Neural cell (in vitro differentiated cells): ENCODE results near the gene RNF215. TPM values are rescaled to one million over a fixed set of nuclear protein-coding genes. Genes with fewer than 3 reads are reported as not detected.

Source experiments
- H2AFZ ChIP-seq: fragments of 200-600, 300-800 bp; sonication (generic), shearing (Covaris generic); 2 replicates; pipeline ENCODE4 v1.6.0; 2014; ENCODE audit warnings: low read depth, mild to moderate bottlenecking, antibody characterized with exemption, low read length, moderate library complexity
- H3F3A ChIP-seq: fragments of 200-600 bp; shearing (Covaris generic); 2 replicates; pipeline ENCODE4 v1.6.1; 2016; ENCODE audit warnings: mild to moderate bottlenecking, moderate library complexity, mixed read lengths, antibody characterized with exemption, low read length; ENCODE audit not compliant: insufficient read depth, poor library complexity, severe bottlenecking
- H3K27ac ChIP-seq: fragments of 200-600, 300-800 bp; sonication (generic), shearing (Covaris generic); 2 replicates; pipeline ENCODE4 v1.5.1; 2014; ENCODE audit warnings: mild to moderate bottlenecking, low read length, moderate library complexity
- H3K27me3 ChIP-seq: fragments of 300-800, 200-600 bp; sonication (generic), shearing (Covaris generic); 2 replicates; pipeline ENCODE4 v1.6.0; 2014; ENCODE audit warnings: mild to moderate bottlenecking, low read depth, low read length, moderate library complexity; ENCODE audit not compliant: insufficient read depth
- H3K36me3 ChIP-seq: fragments of 300-800, 200-600 bp; sonication (generic), shearing (Covaris generic); 2 replicates; pipeline ENCODE4 v1.5.1; 2014; ENCODE audit warnings: mild to moderate bottlenecking, antibody characterized with exemption, low read length, moderate library complexity; ENCODE audit not compliant: insufficient read depth
- H3K4me2 ChIP-seq: fragments of 300-800, 200-600 bp; sonication (generic), shearing (Covaris generic); 2 replicates; pipeline ENCODE4 v1.6.0; 2014; ENCODE audit warnings: mild to moderate bottlenecking, low read length
- H3K4me3 ChIP-seq: fragments of 300-800, 200-600 bp; sonication (generic), shearing (Covaris generic); 2 replicates; pipeline ENCODE4 v1.5.1; 2014; ENCODE audit warnings: mild to moderate bottlenecking, low read length, moderate library complexity
- H3K79me2 ChIP-seq: fragments of 200-600 bp; shearing (Covaris generic); replicated peaks from 2 replicates; pipeline ENCODE4 v1.6.0; 2014; ENCODE audit warnings: mild to moderate bottlenecking, low read length, moderate library complexity; ENCODE audit not compliant: insufficient read depth
- H3K9ac ChIP-seq: fragments of 300-800, 200-600 bp; sonication (generic), shearing (Covaris generic); 2 replicates; pipeline ENCODE4 v1.6.1; 2016; ENCODE audit warnings: mild to moderate bottlenecking, low read length, mixed read lengths
- H3K9me2 ChIP-seq: fragments of 200-600 bp; shearing (Covaris generic); 2 replicates; pipeline ENCODE4 v1.6.1; 2016; ENCODE audit warnings: mild to moderate bottlenecking, low read length, mixed read lengths; ENCODE audit not compliant: insufficient read depth
- H3K9me3 ChIP-seq: fragments of 200-600, 300-800 bp; sonication (generic), shearing (Covaris generic); 2 replicates; pipeline ENCODE4 v1.6.1; 2016; ENCODE audit warnings: mild to moderate bottlenecking, mixed run types, low read length, moderate library complexity, mixed read lengths
- H4K20me1 ChIP-seq: fragments of 200-600 bp; shearing (Covaris generic); 2 replicates; pipeline ENCODE4 v1.6.1; 2016; ENCODE audit warnings: mild to moderate bottlenecking, mixed run types; ENCODE audit not compliant: insufficient read depth
- EP300 ChIP-seq: fragments of 450-650 bp; conservative IDR thresholded peaks from 2 replicates; pipeline ENCODE4 v1.6.1; 2014; ENCODE audit warnings: antibody characterized with exemption, mild to moderate bottlenecking, moderate library complexity; ENCODE audit not compliant: poor library complexity, severe bottlenecking
- EZH2 ChIP-seq: fragments of 200-600, 300-800 bp; shearing (Covaris generic), sonication (generic); IDR thresholded peaks from 2 replicates; pipeline ENCODE4 v1.6.1; 2014; ENCODE audit warnings: antibody characterized with exemption, low read length, borderline replicate concordance, mild to moderate bottlenecking; ENCODE audit not compliant: insufficient read depth, poor library complexity, severe bottlenecking
- MXI1 ChIP-seq: fragments of 450-650 bp; conservative IDR thresholded peaks from 2 replicates; pipeline ENCODE4 v1.6.1; 2014; ENCODE audit warnings: antibody characterized with exemption, mild to moderate bottlenecking; ENCODE audit not compliant: poor library complexity, severe bottlenecking
- POLR2AphosphoS5 ChIP-seq: IDR thresholded peaks from 2 replicates; pipeline ENCODE4 v1.6.1; 2012
- RAD21 ChIP-seq: fragments of 450-650 bp; conservative IDR thresholded peaks from 2 replicates; pipeline ENCODE4 v1.6.1; 2014; ENCODE audit warnings: antibody characterized with exemption, mild to moderate bottlenecking, moderate library complexity
- SMC3 ChIP-seq: fragments of 450-650 bp; conservative IDR thresholded peaks from 2 replicates; pipeline ENCODE4 v1.6.1; 2014; ENCODE audit warnings: antibody characterized with exemption, mild to moderate bottlenecking, moderate library complexity; ENCODE audit not compliant: poor library complexity
- TAF1 ChIP-seq: IDR thresholded peaks from 2 replicates; pipeline ENCODE4 v1.6.1; 2012; ENCODE audit warnings: low read depth
- polyA plus RNA-seq: library from polyadenylated mRNA; depleted of rRNA; stranded (reverse); fragments of >200 nt; gene quantifications from 2 replicates; pipeline ENCODE4 v1.2.3, GENCODE V29; 2014
- TF ChIP-seq, protein P1 (sequence below): IDR thresholded peaks from 2 replicates; pipeline ENCODE4 v1.6.1; 2012; ENCODE audit warnings: borderline replicate concordance
- TF ChIP-seq, protein P2 (sequence below): fragments of 450-650 bp; IDR thresholded peaks from 2 replicates; pipeline ENCODE4 v1.5.1; 2014; ENCODE audit warnings: antibody characterized with exemption, mild to moderate bottlenecking, moderate library complexity; ENCODE audit not compliant: poor library complexity, severe bottlenecking

Gene RNF215
- polyA plus RNA-seq, 1 donor from 2014 or later: 28.3 TPM

DNA sequence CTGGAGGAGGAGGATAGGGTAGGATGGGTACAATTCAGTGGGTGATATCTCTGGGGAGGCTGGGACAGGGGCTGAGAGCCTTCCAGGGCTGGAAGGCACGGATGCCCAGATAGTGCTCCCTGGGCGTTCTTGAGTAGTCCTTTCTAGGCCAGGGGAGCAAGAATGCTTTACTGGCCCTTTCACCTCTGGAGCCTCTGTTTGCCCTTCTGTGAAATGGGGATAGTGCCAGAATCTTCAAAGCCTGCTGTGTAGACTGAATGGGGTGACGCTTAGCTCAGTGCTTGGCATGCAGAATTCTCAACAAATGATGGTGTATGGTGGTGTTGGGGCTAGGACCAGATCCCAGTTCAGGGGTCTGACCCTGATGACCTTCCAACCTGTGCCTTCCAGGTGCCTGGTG lies 46.0 kb upstream of the RNF215 start (continued):
- TF ChIP-seq, protein P1, sequence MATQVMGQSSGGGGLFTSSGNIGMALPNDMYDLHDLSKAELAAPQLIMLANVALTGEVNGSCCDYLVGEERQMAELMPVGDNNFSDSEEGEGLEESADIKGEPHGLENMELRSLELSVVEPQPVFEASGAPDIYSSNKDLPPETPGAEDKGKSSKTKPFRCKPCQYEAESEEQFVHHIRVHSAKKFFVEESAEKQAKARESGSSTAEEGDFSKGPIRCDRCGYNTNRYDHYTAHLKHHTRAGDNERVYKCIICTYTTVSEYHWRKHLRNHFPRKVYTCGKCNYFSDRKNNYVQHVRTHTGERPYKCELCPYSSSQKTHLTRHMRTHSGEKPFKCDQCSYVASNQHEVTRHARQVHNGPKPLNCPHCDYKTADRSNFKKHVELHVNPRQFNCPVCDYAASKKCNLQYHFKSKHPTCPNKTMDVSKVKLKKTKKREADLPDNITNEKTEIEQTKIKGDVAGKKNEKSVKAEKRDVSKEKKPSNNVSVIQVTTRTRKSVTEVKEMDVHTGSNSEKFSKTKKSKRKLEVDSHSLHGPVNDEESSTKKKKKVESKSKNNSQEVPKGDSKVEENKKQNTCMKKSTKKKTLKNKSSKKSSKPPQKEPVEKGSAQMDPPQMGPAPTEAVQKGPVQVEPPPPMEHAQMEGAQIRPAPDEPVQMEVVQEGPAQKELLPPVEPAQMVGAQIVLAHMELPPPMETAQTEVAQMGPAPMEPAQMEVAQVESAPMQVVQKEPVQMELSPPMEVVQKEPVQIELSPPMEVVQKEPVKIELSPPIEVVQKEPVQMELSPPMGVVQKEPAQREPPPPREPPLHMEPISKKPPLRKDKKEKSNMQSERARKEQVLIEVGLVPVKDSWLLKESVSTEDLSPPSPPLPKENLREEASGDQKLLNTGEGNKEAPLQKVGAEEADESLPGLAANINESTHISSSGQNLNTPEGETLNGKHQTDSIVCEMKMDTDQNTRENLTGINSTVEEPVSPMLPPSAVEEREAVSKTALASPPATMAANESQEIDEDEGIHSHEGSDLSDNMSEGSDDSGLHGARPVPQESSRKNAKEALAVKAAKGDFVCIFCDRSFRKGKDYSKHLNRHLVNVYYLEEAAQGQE: no peak
- no peak for TF ChIP-seq RAD21
- TF ChIP-seq POLR2AphosphoS5: no peak

DNA sequence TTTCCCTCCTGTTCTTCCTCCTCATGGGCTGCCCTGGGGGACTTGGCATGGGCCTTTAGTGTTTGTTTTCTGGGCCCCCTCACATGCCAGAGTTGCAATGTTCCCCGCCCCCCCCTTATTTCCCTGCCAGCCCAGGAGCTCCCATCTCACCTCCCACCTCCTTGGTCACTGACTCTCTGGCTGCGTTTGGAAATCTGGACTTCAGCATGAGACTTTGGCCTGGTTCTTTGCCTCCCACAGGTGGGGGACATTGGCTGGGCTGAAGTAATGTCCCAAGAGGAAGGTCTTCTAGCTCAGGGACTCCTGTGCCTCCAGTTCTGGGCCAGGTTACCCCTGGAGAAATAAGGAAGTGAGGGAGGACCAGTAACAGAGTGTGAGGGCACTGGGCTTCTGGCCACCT lies 45.3 kb upstream of the RNF215 start:
- Histone ChIP-seq H3K27ac (no peak overlapping the region), H4K20me1 (no peaks in the 10 kb centered on the region), H3K36me3 (no peaks in the 10 kb centered on the region), H3K9me2 (no peaks in the 10 kb centered on the region), H3K4me3 (no peak overlapping the region), H3F3A (no peaks in the 10 kb centered on the region), H3K9me3 (no peaks in the 10 kb centered on the region), H3K9ac (no peak overlapping the region), H3K4me2 (no peak overlapping the region), H3K27me3 (no peaks in the 10 kb centered on the region), H3K79me2 (no peaks in the 10 kb centered on the region), H2AFZ (no peak overlapping the region)
- TF ChIP-seq EZH2 (no peak), TAF1 (no peak), POLR2AphosphoS5 (no peak), EP300 (no peak)

DNA sequence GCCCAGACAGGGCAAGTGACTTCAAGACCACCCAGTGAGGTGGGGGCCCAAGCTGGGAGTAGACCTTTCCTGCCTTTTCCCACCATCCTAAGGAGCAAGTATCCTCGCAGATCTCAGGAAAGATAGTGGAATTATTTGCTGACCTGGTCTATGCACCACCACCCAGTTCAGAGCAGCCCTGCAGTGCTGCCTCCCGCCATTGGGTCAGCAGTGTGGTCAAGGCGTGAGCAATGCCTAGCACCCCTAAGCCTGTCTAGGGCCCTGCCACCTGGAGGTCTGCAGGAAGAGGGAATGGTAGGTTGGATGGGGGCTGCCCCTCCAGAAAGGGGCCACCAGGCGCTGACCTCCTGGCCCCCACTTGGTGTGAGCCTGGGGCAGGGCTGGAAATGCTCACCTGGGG lies 44.9 kb upstream of the RNF215 start:
- no peaks in the 10 kb centered on the region for H3K9me3 ChIP-seq
- no peak overlapping the region for H3K4me2 ChIP-seq
- TF ChIP-seq SMC3: no peak
- TF ChIP-seq TAF1: no peak
- TF ChIP-seq RAD21: no peak
- H3K27ac ChIP-seq: no peak overlapping the region
- no peaks in the 10 kb centered on the region for H4K20me1 ChIP-seq
- H3K36me3 ChIP-seq: no peaks in the 10 kb centered on the region
- no peak overlapping the region for H2AFZ ChIP-seq
- no peaks in the 10 kb centered on the region for H3F3A ChIP-seq
- H3K9ac ChIP-seq: no peak overlapping the region
- H3K27me3 ChIP-seq: no peaks in the 10 kb centered on the region
- no peak overlapping the region for H3K4me3 ChIP-seq
- H3K79me2 ChIP-seq: no peaks in the 10 kb centered on the region
- no peaks in the 10 kb centered on the region for H3K9me2 ChIP-seq

DNA sequence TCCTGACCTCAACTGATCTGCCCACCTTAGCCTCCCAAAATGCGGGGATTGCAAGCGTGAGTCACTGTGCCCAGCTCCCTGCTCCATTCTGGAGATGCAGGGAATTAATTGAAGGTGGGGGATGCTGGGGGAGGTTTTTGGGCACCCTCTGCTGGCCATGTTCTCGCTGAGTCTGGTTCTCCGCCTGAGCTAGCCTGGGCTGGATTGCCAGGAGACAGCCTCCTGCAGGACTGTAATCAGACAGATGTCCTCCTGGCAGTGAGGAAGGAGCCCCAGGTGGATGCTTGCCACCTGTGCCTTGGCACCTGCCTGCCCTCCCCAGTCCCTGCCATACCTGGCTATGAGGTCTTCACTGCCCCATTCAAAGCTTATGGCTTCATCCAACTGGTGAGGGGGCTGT lies 43.7 kb upstream of the RNF215 start:
- no peak overlapping the region for H3K4me3 ChIP-seq
- no peaks in the 10 kb centered on the region for H3K9me3 ChIP-seq
- H3F3A ChIP-seq: no peaks in the 10 kb centered on the region
- no peaks in the 10 kb centered on the region for H4K20me1 ChIP-seq
- H3K79me2 ChIP-seq: no peaks in the 10 kb centered on the region
- TF ChIP-seq MXI1: no peak
- no peak for TF ChIP-seq SMC3
- no peak for TF ChIP-seq POLR2AphosphoS5
- TF ChIP-seq, protein P2, sequence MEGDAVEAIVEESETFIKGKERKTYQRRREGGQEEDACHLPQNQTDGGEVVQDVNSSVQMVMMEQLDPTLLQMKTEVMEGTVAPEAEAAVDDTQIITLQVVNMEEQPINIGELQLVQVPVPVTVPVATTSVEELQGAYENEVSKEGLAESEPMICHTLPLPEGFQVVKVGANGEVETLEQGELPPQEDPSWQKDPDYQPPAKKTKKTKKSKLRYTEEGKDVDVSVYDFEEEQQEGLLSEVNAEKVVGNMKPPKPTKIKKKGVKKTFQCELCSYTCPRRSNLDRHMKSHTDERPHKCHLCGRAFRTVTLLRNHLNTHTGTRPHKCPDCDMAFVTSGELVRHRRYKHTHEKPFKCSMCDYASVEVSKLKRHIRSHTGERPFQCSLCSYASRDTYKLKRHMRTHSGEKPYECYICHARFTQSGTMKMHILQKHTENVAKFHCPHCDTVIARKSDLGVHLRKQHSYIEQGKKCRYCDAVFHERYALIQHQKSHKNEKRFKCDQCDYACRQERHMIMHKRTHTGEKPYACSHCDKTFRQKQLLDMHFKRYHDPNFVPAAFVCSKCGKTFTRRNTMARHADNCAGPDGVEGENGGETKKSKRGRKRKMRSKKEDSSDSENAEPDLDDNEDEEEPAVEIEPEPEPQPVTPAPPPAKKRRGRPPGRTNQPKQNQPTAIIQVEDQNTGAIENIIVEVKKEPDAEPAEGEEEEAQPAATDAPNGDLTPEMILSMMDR: no peak
- no peak for TF ChIP-seq RAD21
- TF ChIP-seq EP300: no peak
- TF ChIP-seq EZH2: no peak
- H3K27me3 ChIP-seq: no peaks in the 10 kb centered on the region
- no peak overlapping the region for H3K9ac ChIP-seq
- H3K4me2 ChIP-seq: no peak overlapping the region
- no peak overlapping the region for H3K27ac ChIP-seq
- H3K9me2 ChIP-seq: no peaks in the 10 kb centered on the region
- H3K36me3 ChIP-seq: no peaks in the 10 kb centered on the region
- H2AFZ ChIP-seq: no peak overlapping the region
